Transverse colon (tissue), 4 donors: Measurements from ENCODE around the gene DHRSX.

Experiments used
- CTCF ChIP-seq, 5 experiments: fragments of 200-600 bp in 3 of 5; fragments of 450-650 bp in 2 of 5; sonication (generic) in 3 of 5; IDR thresholded peaks; 1 replicate in 2 of 5; 2 replicates in 3 of 5; pipeline ENCODE4 v1.5.1; 2016 to 2017; ENCODE audit warnings: antibody characterized with exemption in 5 of 5, inconsistent platforms in 3 of 5, mild to moderate bottlenecking in 2 of 5, moderate library complexity in 1 of 5
- EP300 ChIP-seq: sonication (generic); formaldehyde crosslinking; IDR thresholded peaks from one replicate; pipeline ENCODE4 v1.6.1; 2017; ENCODE audit warnings: antibody characterized with exemption, low read depth
- POLR2A ChIP-seq: fragments of 450-650 bp; IDR thresholded peaks from one replicate; pipeline ENCODE4 v1.6.1; 2016; ENCODE audit warnings: antibody characterized with exemption, mild to moderate bottlenecking, moderate library complexity
- POLR2AphosphoS5 ChIP-seq, 3 donors: sonication (generic); formaldehyde crosslinking; IDR thresholded peaks; one replicate each; pipeline ENCODE4 v1.6.1; 2016; ENCODE audit warnings: antibody characterized with exemption in 3 of 3

- TF ChIP-seq CTCF (IDR thresholded peaks at IDR 0.05): no peak
- TF ChIP-seq POLR2A: no peak
- TF ChIP-seq EP300: no peak
- TF ChIP-seq POLR2AphosphoS5 (IDR thresholded peaks at IDR 0.05): no peak
Measured at GRCh38 chrX:2262668-2263055, 238.1 kb downstream of the DHRSX start.
